MM.1S (cell line): ENCODE measurements around the gene RIPK4.

ENCODE experiments used
- DNase-seq: peaks from one replicate; pipeline ENCODE4 v3.0.0-alpha.2; 2015
- H2AFZ ChIP-seq: fragments of 300-600 bp; sonication (generic); 2 replicates; pipeline ENCODE4 v1.6.0; 2016; ENCODE audit warnings: antibody characterized with exemption, low read length
- H3F3A ChIP-seq: fragments of 300-600 bp; sonication (generic); 2 replicates; pipeline ENCODE4 v1.6.1; 2016; ENCODE audit warnings: mild to moderate bottlenecking, antibody characterized with exemption, low read length, moderate library complexity, mixed read lengths; ENCODE audit not compliant: insufficient read depth
- H3K27ac ChIP-seq: fragments of 300-600 bp; sonication (generic); 2 replicates; pipeline ENCODE4 v1.5.1; 2016; ENCODE audit warnings: mild to moderate bottlenecking, low read length
- H3K27me3 ChIP-seq: fragments of 300-600 bp; sonication (generic); replicated peaks from 2 replicates; pipeline ENCODE4 v1.6.0; 2016; ENCODE audit warnings: low read length; ENCODE audit not compliant: insufficient read depth
- H3K36me3 ChIP-seq: fragments of 300-600 bp; sonication (generic); replicated peaks from 2 replicates; pipeline ENCODE4 v1.6.1; 2016; ENCODE audit warnings: mild to moderate bottlenecking, low read length, mixed read lengths; ENCODE audit not compliant: insufficient read depth
- H3K4me1 ChIP-seq: fragments of 300-600 bp; sonication (generic); 2 replicates; pipeline ENCODE4 v1.6.1; 2016; ENCODE audit warnings: low read length, mixed read lengths
- H3K4me2 ChIP-seq: fragments of 300-600 bp; sonication (generic); 2 replicates; pipeline ENCODE4 v1.6.0; 2016; ENCODE audit warnings: low read depth, low read length
- H3K4me3 ChIP-seq: fragments of 300-600 bp; sonication (generic); 2 replicates; pipeline ENCODE4 v1.5.1; 2016; ENCODE audit warnings: low read length, mixed read lengths
- H3K79me2 ChIP-seq: fragments of 300-600 bp; sonication (generic); 2 replicates; pipeline ENCODE4 v1.6.1; 2016; ENCODE audit warnings: mixed run types, low read length, mixed read lengths
- H3K9ac ChIP-seq: fragments of 300-600 bp; sonication (generic); 2 replicates; pipeline ENCODE4 v1.6.1; 2016; ENCODE audit warnings: low read length, mixed read lengths
- H3K9me2 ChIP-seq: fragments of 300-600 bp; sonication (generic); replicated peaks from 2 replicates; pipeline ENCODE4 v1.6.1; 2016; ENCODE audit warnings: mild to moderate bottlenecking, low read length, mixed read lengths; ENCODE audit not compliant: insufficient read depth
- H3K9me3 ChIP-seq: fragments of 300-600 bp; sonication (generic); replicated peaks from 2 replicates; pipeline ENCODE4 v1.6.1; 2016; ENCODE audit warnings: mild to moderate bottlenecking, low read length, mixed read lengths; ENCODE audit not compliant: insufficient read depth
- H4K20me1 ChIP-seq: fragments of 300-600 bp; sonication (generic); 2 replicates; pipeline ENCODE4 v1.6.1; 2016; ENCODE audit warnings: mild to moderate bottlenecking, low read length, moderate library complexity, mixed read lengths; ENCODE audit not compliant: insufficient read depth
- CTCF ChIP-seq: fragments of 300-600 bp; sonication (generic); IDR thresholded peaks from 2 replicates; pipeline ENCODE4 v1.5.1; 2016; ENCODE audit warnings: antibody characterized with exemption, low read length, mixed read lengths
- EZH2 ChIP-seq: fragments of 300-600 bp; sonication (generic); optimal IDR thresholded peaks from 2 replicates; pipeline ENCODE3; 2017; ENCODE audit warnings: low read depth, mild to moderate bottlenecking, antibody characterized with exemption, low read length, mixed read lengths
- EZH2phosphoT487 ChIP-seq: fragments of 300-600 bp; sonication (generic); IDR thresholded peaks from 2 replicates; pipeline ENCODE4 v1.6.1; 2018; ENCODE audit warnings: antibody characterized with exemption, low read length

Gene RIPK4

GRCh38 chr21:41722052-41723018 is 44.5 kb downstream of the RIPK4 start:
- Histone ChIP-seq H2AFZ (no peak overlapping the region), H3K27ac (no peak overlapping the region)
- no peak for DNase-seq

GRCh38 chr21:41720250-41720649 is 46.6 kb downstream of the RIPK4 start:
- Histone ChIP-seq H3K36me3 (no peaks in the 10 kb centered on the region), H3K27ac (no peak overlapping the region), H3K4me2 (no peak overlapping the region), H3F3A (no peaks in the 10 kb centered on the region), H3K4me1 (no peaks in the 10 kb centered on the region), H3K79me2 (no peaks in the 10 kb centered on the region), H4K20me1 (no peaks in the 10 kb centered on the region), H3K9me3 (no peaks in the 10 kb centered on the region), H2AFZ (no peak overlapping the region), H3K9me2 (no peaks in the 10 kb centered on the region), H3K4me3 (no peak overlapping the region), H3K9ac (no peak overlapping the region), H3K27me3 (peaks cover 89% of the 10 kb centered on the region)
- TF ChIP-seq EZH2: no peak
- TF ChIP-seq CTCF: no peak
- TF ChIP-seq EZH2phosphoT487: no peak
- DNase-seq: no peak

More at GRCh38 chr21:41722052-41723018, 44.5 kb downstream of the RIPK4 start:
- Histone ChIP-seq H3K27me3 (peaks cover 89% of the 10 kb centered on the region), H3K4me1 (no peaks in the 10 kb centered on the region), H3K4me2 (no peak overlapping the region), H3K36me3 (no peaks in the 10 kb centered on the region), H4K20me1 (no peaks in the 10 kb centered on the region), H3K4me3 (no peak overlapping the region), H3F3A (no peaks in the 10 kb centered on the region), H3K9me2 (no peaks in the 10 kb centered on the region), H3K79me2 (no peaks in the 10 kb centered on the region), H3K9me3 (no peaks in the 10 kb centered on the region), H3K9ac (no peak overlapping the region)
- no peak for TF ChIP-seq CTCF
- TF ChIP-seq EZH2phosphoT487: no peak
- TF ChIP-seq EZH2: no peak

DNA sequence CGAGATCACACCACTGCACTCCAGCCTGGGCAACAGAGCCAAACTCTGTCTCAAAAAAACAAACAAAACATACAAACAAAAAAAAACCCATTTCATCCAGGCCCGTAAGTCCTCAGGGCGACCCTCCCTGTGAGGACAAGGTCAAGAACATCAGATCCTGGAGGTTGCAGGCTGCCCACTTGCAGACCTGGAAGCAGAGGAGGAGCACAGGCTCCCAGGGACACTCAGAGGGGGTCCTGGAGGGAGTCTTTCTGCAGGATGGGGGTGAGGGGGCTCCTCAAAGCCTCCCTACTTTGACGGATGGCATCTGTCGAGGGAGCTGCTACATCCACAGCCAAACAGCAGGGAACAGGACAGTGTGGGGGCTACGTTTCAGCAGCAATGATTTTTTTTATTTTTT is 47.2 kb downstream of the RIPK4 start:
- no peak for DNase-seq
- H3K4me1 ChIP-seq: no peaks in the 10 kb centered on the region
- H3K79me2 ChIP-seq: no peaks in the 10 kb centered on the region
- H3F3A ChIP-seq: no peaks in the 10 kb centered on the region
- no peak overlapping the region for H3K9ac ChIP-seq
- H3K27ac ChIP-seq: no peak overlapping the region
- H3K36me3 ChIP-seq: no peaks in the 10 kb centered on the region
- no peak for TF ChIP-seq CTCF
- TF ChIP-seq EZH2phosphoT487: no peak
- no peak for TF ChIP-seq EZH2
- H3K4me3 ChIP-seq: no peak overlapping the region
- peaks cover 90% of the 10 kb centered on the region for H3K27me3 ChIP-seq
- no peaks in the 10 kb centered on the region for H3K9me3 ChIP-seq
- H3K4me2 ChIP-seq: no peak overlapping the region
- H2AFZ ChIP-seq: no peak overlapping the region
- no peaks in the 10 kb centered on the region for H4K20me1 ChIP-seq
- no peaks in the 10 kb centered on the region for H3K9me2 ChIP-seq
